OCI-LY3 (cell line): ENCODE results near the gene DCPS.

Source experiments
- EZH2phosphoT487 ChIP-seq: fragments of 200-600 bp; shearing (Covaris generic); IDR thresholded peaks from 2 replicates; pipeline ENCODE4 v1.6.1; 2018; ENCODE audit warnings: antibody characterized with exemption, mixed run types, low read depth
- TF ChIP-seq, protein P1 (sequence below): fragments of 200-600, 300-600 bp; sonication (generic); IDR thresholded peaks from 2 replicates; pipeline ENCODE4 v1.5.1; 2014; ENCODE audit warnings: antibody characterized with exemption, low read length, low read depth

GRCh38 chr11:126338346-126339055 is 34.6 kb downstream of the DCPS start:
- TF ChIP-seq, protein P1, sequence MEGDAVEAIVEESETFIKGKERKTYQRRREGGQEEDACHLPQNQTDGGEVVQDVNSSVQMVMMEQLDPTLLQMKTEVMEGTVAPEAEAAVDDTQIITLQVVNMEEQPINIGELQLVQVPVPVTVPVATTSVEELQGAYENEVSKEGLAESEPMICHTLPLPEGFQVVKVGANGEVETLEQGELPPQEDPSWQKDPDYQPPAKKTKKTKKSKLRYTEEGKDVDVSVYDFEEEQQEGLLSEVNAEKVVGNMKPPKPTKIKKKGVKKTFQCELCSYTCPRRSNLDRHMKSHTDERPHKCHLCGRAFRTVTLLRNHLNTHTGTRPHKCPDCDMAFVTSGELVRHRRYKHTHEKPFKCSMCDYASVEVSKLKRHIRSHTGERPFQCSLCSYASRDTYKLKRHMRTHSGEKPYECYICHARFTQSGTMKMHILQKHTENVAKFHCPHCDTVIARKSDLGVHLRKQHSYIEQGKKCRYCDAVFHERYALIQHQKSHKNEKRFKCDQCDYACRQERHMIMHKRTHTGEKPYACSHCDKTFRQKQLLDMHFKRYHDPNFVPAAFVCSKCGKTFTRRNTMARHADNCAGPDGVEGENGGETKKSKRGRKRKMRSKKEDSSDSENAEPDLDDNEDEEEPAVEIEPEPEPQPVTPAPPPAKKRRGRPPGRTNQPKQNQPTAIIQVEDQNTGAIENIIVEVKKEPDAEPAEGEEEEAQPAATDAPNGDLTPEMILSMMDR = no peak
- no peak for TF ChIP-seq EZH2phosphoT487
